Hepatocyte (in vitro differentiated cells): ENCODE measurements around the gene EEF2KMT.

Experiments used
- EZH2 ChIP-seq: fragments of 200-600 bp; sonication (generic); IDR thresholded peaks from 2 replicates; pipeline ENCODE4 v1.6.1; 2016; ENCODE audit warnings: antibody characterized with exemption, mild to moderate bottlenecking, borderline replicate concordance
- EZH2phosphoT487 ChIP-seq: fragments of 200-600 bp; sonication (generic); IDR thresholded peaks from one replicate; pipeline ENCODE4 v1.6.1; 2018; ENCODE audit warnings: antibody characterized with exemption, mild to moderate bottlenecking, low read depth, moderate library complexity; ENCODE audit not compliant: unreplicated experiment, severe bottlenecking
- TF ChIP-seq, protein P1 (sequence below): fragments of 200-600 bp; sonication (generic); IDR thresholded peaks from 2 replicates; pipeline ENCODE4 v1.5.1; 2016; ENCODE audit warnings: antibody characterized with exemption, mild to moderate bottlenecking; ENCODE audit not compliant: poor library complexity

- TF ChIP-seq, protein P1, sequence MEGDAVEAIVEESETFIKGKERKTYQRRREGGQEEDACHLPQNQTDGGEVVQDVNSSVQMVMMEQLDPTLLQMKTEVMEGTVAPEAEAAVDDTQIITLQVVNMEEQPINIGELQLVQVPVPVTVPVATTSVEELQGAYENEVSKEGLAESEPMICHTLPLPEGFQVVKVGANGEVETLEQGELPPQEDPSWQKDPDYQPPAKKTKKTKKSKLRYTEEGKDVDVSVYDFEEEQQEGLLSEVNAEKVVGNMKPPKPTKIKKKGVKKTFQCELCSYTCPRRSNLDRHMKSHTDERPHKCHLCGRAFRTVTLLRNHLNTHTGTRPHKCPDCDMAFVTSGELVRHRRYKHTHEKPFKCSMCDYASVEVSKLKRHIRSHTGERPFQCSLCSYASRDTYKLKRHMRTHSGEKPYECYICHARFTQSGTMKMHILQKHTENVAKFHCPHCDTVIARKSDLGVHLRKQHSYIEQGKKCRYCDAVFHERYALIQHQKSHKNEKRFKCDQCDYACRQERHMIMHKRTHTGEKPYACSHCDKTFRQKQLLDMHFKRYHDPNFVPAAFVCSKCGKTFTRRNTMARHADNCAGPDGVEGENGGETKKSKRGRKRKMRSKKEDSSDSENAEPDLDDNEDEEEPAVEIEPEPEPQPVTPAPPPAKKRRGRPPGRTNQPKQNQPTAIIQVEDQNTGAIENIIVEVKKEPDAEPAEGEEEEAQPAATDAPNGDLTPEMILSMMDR: no peak
- TF ChIP-seq EZH2 (no peak), EZH2phosphoT487 (no peak)
Observed at GRCh38 chr16:5073279-5073629, 24.3 kb downstream of the EEF2KMT start.
